Neuronal stem cell (in vitro differentiated cells): ENCODE data around the gene ANKRD28.

Source experiments
- DNase-seq: peaks from one replicate; pipeline ENCODE4 v3.0.0-alpha.2; 2013; ENCODE audit warnings: low spot score
- H2AFZ ChIP-seq: one replicate; pipeline ENCODE4 v1.6.1; 2013; ENCODE audit warnings: mild to moderate bottlenecking, low read length, inconsistent platforms
- H2AK5ac ChIP-seq: 2 replicates; pipeline ENCODE4 v1.6.1; 2013; ENCODE audit warnings: low read depth, mild to moderate bottlenecking, inconsistent platforms, low read length, moderate library complexity, mixed read lengths
- H2BK120ac ChIP-seq: 2 replicates; pipeline ENCODE4 v1.6.1; 2013; ENCODE audit warnings: low read depth, mild to moderate bottlenecking, inconsistent platforms, low read length, moderate library complexity, mixed read lengths
- H2BK12ac ChIP-seq: one replicate; pipeline ENCODE4 v1.6.1; 2013; ENCODE audit warnings: low read length, inconsistent platforms
- H2BK15ac ChIP-seq: 2 replicates; pipeline ENCODE4 v1.6.1; 2013; ENCODE audit warnings: mild to moderate bottlenecking, low read length, inconsistent platforms, mixed read lengths
- H2BK5ac ChIP-seq: one replicate; pipeline ENCODE4 v1.6.1; 2013; ENCODE audit warnings: inconsistent platforms, mild to moderate bottlenecking, low read length, moderate library complexity
- H3K14ac ChIP-seq: one replicate; pipeline ENCODE4 v1.6.1; 2013; ENCODE audit warnings: low read length, inconsistent platforms
- H3K18ac ChIP-seq: 2 replicates; pipeline ENCODE4 v1.6.1; 2013; ENCODE audit warnings: low read length, inconsistent platforms
- H3K23ac ChIP-seq: 2 replicates; pipeline ENCODE4 v1.6.1; 2013; ENCODE audit warnings: low read depth, mild to moderate bottlenecking, mixed read lengths, low read length, inconsistent platforms; ENCODE audit not compliant: poor library complexity
- H3K27ac ChIP-seq: replicated peaks from 3 replicates; pipeline ENCODE4 v1.5.1; 2013; ENCODE audit warnings: low read length, inconsistent platforms
- H3K27me3 ChIP-seq, 3 experiments: 2 replicates each; pipeline ENCODE4 v1.6.1; 2013; ENCODE audit warnings: low read length in 3 of 3, mild to moderate bottlenecking in 2 of 3, inconsistent platforms in 1 of 3, low read depth in 1 of 3, mixed read lengths in 1 of 3, moderate library complexity in 1 of 3; ENCODE audit not compliant: control insufficient read depth in 3 of 3, insufficient read depth in 3 of 3
- H3K36me3 ChIP-seq, 2 donors: replicated peaks in 1 of 2; 2 replicates each; pipeline ENCODE4 v1.6.1; 2013; ENCODE audit warnings: low read length in 2 of 2; ENCODE audit not compliant: control insufficient read depth in 2 of 2, insufficient read depth in 2 of 2
- H3K4ac ChIP-seq: 2 replicates; pipeline ENCODE4 v1.6.1; 2013; ENCODE audit warnings: inconsistent platforms, mild to moderate bottlenecking, low read length, moderate library complexity
- H3K4me1 ChIP-seq, 2 donors: 1 replicate in 1 of 2; 2 replicates in 1 of 2; pipeline ENCODE4 v1.6.1; 2013; ENCODE audit warnings: low read length in 2 of 2, low read depth in 1 of 2; ENCODE audit not compliant: control insufficient read depth in 2 of 2, insufficient read depth in 1 of 2
- H3K4me2 ChIP-seq: one replicate; pipeline ENCODE4 v1.6.1; 2013; ENCODE audit warnings: mild to moderate bottlenecking, low read length, inconsistent platforms; ENCODE audit not compliant: insufficient read depth, poor library complexity, severe bottlenecking
- H3K4me3 ChIP-seq, 2 donors: 2 replicates each; pipeline ENCODE4 v1.5.1; 2013; ENCODE audit warnings: low read length in 2 of 2, mild to moderate bottlenecking in 2 of 2, inconsistent platforms in 1 of 2, moderate library complexity in 1 of 2
- H3K79me1 ChIP-seq: one replicate; pipeline ENCODE4 v1.6.1; 2013; ENCODE audit warnings: low read depth, mild to moderate bottlenecking, inconsistent platforms, low read length, moderate library complexity
- H3K9ac ChIP-seq: one replicate; pipeline ENCODE4 v1.6.1; 2013; ENCODE audit warnings: mild to moderate bottlenecking, low read depth, low read length, inconsistent platforms; ENCODE audit not compliant: poor library complexity
- H3K9me3 ChIP-seq, 2 donors: replicated peaks in 1 of 2; 2 replicates each; pipeline versions ENCODE3 to v1.6.1; 2013; ENCODE audit warnings: low read length in 2 of 2, mild to moderate bottlenecking in 2 of 2, inconsistent platforms in 1 of 2, low read depth in 1 of 2, mixed read lengths in 1 of 2, moderate library complexity in 1 of 2; ENCODE audit not compliant: control insufficient read depth in 2 of 2, insufficient read depth in 1 of 2
- H4K8ac ChIP-seq: one replicate; pipeline ENCODE4 v1.6.1; 2013; ENCODE audit warnings: low read depth, mild to moderate bottlenecking, inconsistent platforms, low read length, moderate library complexity
- H4K91ac ChIP-seq: one replicate; pipeline ENCODE4 v1.6.1; 2013; ENCODE audit warnings: low read length, low read depth, mild to moderate bottlenecking, inconsistent platforms; ENCODE audit not compliant: poor library complexity
- WGBS, 2 donors: extraction: QIAGEN DNeasy Blood & Tissue Kit; methylation state at CpG; one replicate each; pipeline ENCODE4 v1.1.7; 2013; ENCODE audit warnings: missing lambda C conversion rate in 2 of 2, mixed read lengths in 1 of 2; ENCODE audit not compliant: insufficient read length in 2 of 2, insufficient replicate concordance in 1 of 2; ENCODE audit errors: extremely low coverage in 2 of 2; 5-methylcytosine and 5-hydroxymethylcytosine counted together

Gene ANKRD28

GRCh38 chr3:15690748-15691147 lies 107.0 kb downstream of the ANKRD28 start:
- no peak overlapping the region for H3K14ac ChIP-seq
- no peak overlapping the region for H4K8ac ChIP-seq
- H3K4me2 ChIP-seq = no peak overlapping the region
- no peak overlapping the region for H2AK5ac ChIP-seq
- H3K23ac ChIP-seq = no peak overlapping the region
- H3K18ac ChIP-seq = no peak overlapping the region
- peaks cover 0 to 2% of the 10 kb centered on the region in 2 donors for H3K4me1 ChIP-seq
- H2BK5ac ChIP-seq = no peak overlapping the region
- WGBS, 2 donors = no CpG with 5 or more reads among the region's 5 CpGs
- no peak overlapping the region for H3K4ac ChIP-seq
- H3K79me1 ChIP-seq = no peaks in the 10 kb centered on the region
- no peak overlapping the region for H3K4me3 ChIP-seq
- no peak overlapping the region for H3K9ac ChIP-seq
- H4K91ac ChIP-seq = no peak overlapping the region
- no peak overlapping the region for H2BK12ac ChIP-seq
- no peak for DNase-seq
- peaks cover 4 to 75% of the 10 kb centered on the region in 2 donors for H3K36me3 ChIP-seq
- H2BK120ac ChIP-seq = no peak overlapping the region
- H3K9me3 ChIP-seq = no peaks in the 10 kb centered on the region
- no peak overlapping the region for H3K27ac ChIP-seq
- H3K27me3 ChIP-seq = no peaks in the 10 kb centered on the region
- H2AFZ ChIP-seq = no peak overlapping the region
- H2BK15ac ChIP-seq = no peak overlapping the region

GRCh38 chr3:15690230-15690629 lies 107.5 kb downstream of the ANKRD28 start:
- Histone ChIP-seq H2AFZ (no peak overlapping the region), H2BK15ac (no peak overlapping the region), H3K4ac (no peak overlapping the region), H3K14ac (no peak overlapping the region), H2BK12ac (no peak overlapping the region), H3K27me3 (no peaks in the 10 kb centered on the region), H3K4me1 (peaks cover 0 to 2% of the 10 kb centered on the region in 2 donors), H2BK5ac (no peak overlapping the region), H3K18ac (no peak overlapping the region), H3K4me3 (no peak overlapping the region), H3K36me3 (peaks cover 4 to 81% of the 10 kb centered on the region in 2 donors), H3K27ac (no peak overlapping the region), H3K4me2 (no peak overlapping the region), H3K23ac (no peak overlapping the region), H4K8ac (no peak overlapping the region), H3K9ac (no peak overlapping the region), H2AK5ac (no peak overlapping the region), H3K79me1 (no peaks in the 10 kb centered on the region), H3K9me3 (no peaks in the 10 kb centered on the region), H4K91ac (no peak overlapping the region), H2BK120ac (no peak overlapping the region)
- DNase-seq = no peak
- WGBS, 2 donors = no CpG with 5 or more reads among the region's 4 CpGs

- no peaks in the 10 kb centered on the region for H3K27me3 ChIP-seq
- no peak overlapping the region for H3K18ac ChIP-seq
- no peak overlapping the region for H4K91ac ChIP-seq
- H2AK5ac ChIP-seq = no peak overlapping the region
- no peaks in the 10 kb centered on the region for H3K4me1 ChIP-seq
- no peak overlapping the region for H2BK5ac ChIP-seq
- no peak overlapping the region for H2BK15ac ChIP-seq
- no peak for DNase-seq
- peaks cover 8 to 88% of the 10 kb centered on the region in 2 donors for H3K36me3 ChIP-seq
- WGBS, 2 donors = no CpG with 5 or more reads among the region's 7 CpGs
- H4K8ac ChIP-seq = no peak overlapping the region
- H2BK12ac ChIP-seq = no peak overlapping the region
- no peak overlapping the region for H3K4ac ChIP-seq
- no peak overlapping the region for H3K27ac ChIP-seq
- no peak overlapping the region for H2AFZ ChIP-seq
- H3K4me3 ChIP-seq = no peak overlapping the region
- no peak overlapping the region for H3K23ac ChIP-seq
- no peaks in the 10 kb centered on the region for H3K9me3 ChIP-seq
- H3K4me2 ChIP-seq = no peak overlapping the region
- H3K9ac ChIP-seq = no peak overlapping the region
- H2BK120ac ChIP-seq = no peak overlapping the region
- H3K14ac ChIP-seq = no peak overlapping the region
- no peaks in the 10 kb centered on the region for H3K79me1 ChIP-seq
Measured at GRCh38 chr3:15685927-15686326, 111.9 kb downstream of the ANKRD28 start.

- Histone ChIP-seq H4K91ac (no peak overlapping the region), H2AK5ac (no peak overlapping the region), H2BK5ac (no peak overlapping the region), H3K4me2 (no peak overlapping the region), H2BK120ac (no peak overlapping the region), H3K27ac (no peak overlapping the region), H3K4me1 (no peaks in the 10 kb centered on the region), H3K9me3 (no peaks in the 10 kb centered on the region), H3K23ac (no peak overlapping the region), H3K4ac (no peak overlapping the region), H2AFZ (no peak overlapping the region), H3K14ac (no peak overlapping the region), H3K79me1 (no peaks in the 10 kb centered on the region), H2BK12ac (no peak overlapping the region), H3K36me3 (peaks cover 10 to 83% of the 10 kb centered on the region in 2 donors), H3K9ac (no peak overlapping the region), H3K18ac (no peak overlapping the region), H4K8ac (no peak overlapping the region), H2BK15ac (no peak overlapping the region), H3K4me3 (no peak overlapping the region), H3K27me3 (no peaks in the 10 kb centered on the region)
- no peak for DNase-seq
- no CpG with 5 or more reads among the region's 1 CpG for WGBS, 2 donors
Measured at GRCh38 chr3:15683253-15683652, 114.5 kb downstream of the ANKRD28 start.
